HG03025 (cell line): ENCODE data around the gene ARHGAP32.

Experiments used
- ATAC-seq: cut with Tn5 transposase; IDR thresholded peaks from one replicate; pipeline ENCODE4 v1.9.1; 2021; ENCODE audit warnings: mild to moderate bottlenecking, moderate library complexity; ENCODE audit not compliant: unreplicated experiment, low FRiP score

The ARHGAP32 gene

GRCh38 chr11:129117595-129118350 is 74.4 kb downstream of the ARHGAP32 start:
- no peak for ATAC-seq

GRCh38 chr11:129115652-129116586 is 76.2 kb downstream of the ARHGAP32 start:
- ATAC-seq, result no peak

- ATAC-seq, result no peak
Measured at GRCh38 chr11:129109701-129110100, 82.4 kb downstream of the ARHGAP32 start.

GRCh38 chr11:129106788-129107187 is 85.3 kb downstream of the ARHGAP32 start:
- ATAC-seq, result no peak

- no peak for ATAC-seq
Measured at GRCh38 chr11:129102756-129103155, 89.4 kb downstream of the ARHGAP32 start.

GRCh38 chr11:129102225-129102624 is 89.9 kb downstream of the ARHGAP32 start:
- no peak for ATAC-seq

GRCh38 chr11:129093283-129093682 is 98.8 kb downstream of the ARHGAP32 start:
- no peak for ATAC-seq

- no peak for ATAC-seq
Measured at GRCh38 chr11:129090056-129090455, 102.1 kb downstream of the ARHGAP32 start.

- ATAC-seq, result no peak
Measured at GRCh38 chr11:129089279-129089678, 102.8 kb downstream of the ARHGAP32 start.

GRCh38 chr11:129086976-129087375 is 105.1 kb downstream of the ARHGAP32 start:
- no peak for ATAC-seq

- ATAC-seq, result no peak
Measured at GRCh38 chr11:129077191-129077590, 114.9 kb downstream of the ARHGAP32 start.

- no peak for ATAC-seq
Measured at GRCh38 chr11:129075757-129076156, 116.4 kb downstream of the ARHGAP32 start.

GRCh38 chr11:129067454-129067853 is 124.7 kb downstream of the ARHGAP32 start:
- no peak for ATAC-seq

GRCh38 chr11:129066229-129066628 is 125.9 kb downstream of the ARHGAP32 start:
- ATAC-seq, result no peak

- no peak for ATAC-seq
Measured at GRCh38 chr11:129063118-129063517, 129.0 kb downstream of the ARHGAP32 start.

- ATAC-seq, result no peak
Measured at GRCh38 chr11:129061492-129062230, 130.5 kb downstream of the ARHGAP32 start.

- no peak for ATAC-seq
Measured at GRCh38 chr11:129056916-129057315, 135.2 kb downstream of the ARHGAP32 start.

GRCh38 chr11:129055196-129055595 is 136.9 kb downstream of the ARHGAP32 start:
- ATAC-seq, result no peak

- no peak for ATAC-seq
Measured at GRCh38 chr11:129048911-129049310, 143.2 kb downstream of the ARHGAP32 start.

GRCh38 chr11:129045150-129045549 is 147.0 kb downstream of the ARHGAP32 start:
- no peak for ATAC-seq

GRCh38 chr11:129042503-129042902 is 149.6 kb downstream of the ARHGAP32 start:
- no peak for ATAC-seq
